Endothelial cell of umbilical vein (primary cell): Measurements from ENCODE around the gene C8A. TPM values are rescaled to one million over a fixed set of nuclear protein-coding genes. Genes with fewer than 3 reads are reported as not detected.

Experiments
- BruUV-seq: library from RNA; stranded (reverse); fragments of 400-500 nt; replicated peaks from 2 replicates; lab custom pipeline; 2021; lab: Mats Ljungman, UMichigan
- CTCF ChIA-PET: fragments of 300-600, 350-600 bp; sonication (Branson Sonifier 250); formaldehyde crosslinking; loops from one replicate; lab custom pipeline; 2021; ENCODE audit warnings: antibody characterized with exemption, inconsistent platforms; lab: Charles Lee
- POLR2A ChIA-PET: fragments of 300-600, 350-600 bp; sonication (Branson Sonifier 250); formaldehyde crosslinking; loops from one replicate; lab custom pipeline; 2021; ENCODE audit warnings: antibody characterized with exemption, inconsistent platforms; lab: Charles Lee
- DNase-seq: peaks from one replicate; pipeline ENCODE4 v3.0.0-alpha.2; 2011; ENCODE audit warnings: low read depth, low spot score
- FAIRE-seq: peaks from 2 replicates; lab custom pipeline; 2011; peaks lifted over from hg19 to GRCh38; lab: Jason Lieb, UNC
- H2AFZ ChIP-seq: 2 replicates; pipeline ENCODE4 v1.6.0; 2012; ENCODE audit warnings: low read depth, low read length, control low read depth, inconsistent platforms
- H3K27ac ChIP-seq: 2 replicates; pipeline ENCODE4 v1.5.1; 2011; ENCODE audit warnings: low read depth, mild to moderate bottlenecking, control low read depth, low read length, moderate library complexity; ENCODE audit not compliant: insufficient read depth
- H3K27me3 ChIP-seq, 2 experiments: 2 replicates each; pipeline versions ENCODE4 v1.6.0 to v1.6.1; 2011; ENCODE audit warnings: low read length in 2 of 2, mixed read lengths in 1 of 2; ENCODE audit not compliant: control insufficient read depth in 2 of 2, insufficient read depth in 2 of 2
- H3K36me3 ChIP-seq, 2 experiments: 2 replicates in 1 of 2; 3 replicates in 1 of 2; pipeline ENCODE4 v1.5.1; 2011; ENCODE audit warnings: low read length in 2 of 2, mild to moderate bottlenecking in 1 of 2, moderate library complexity in 1 of 2; ENCODE audit not compliant: control insufficient read depth in 2 of 2, insufficient read depth in 2 of 2; ENCODE audit errors: extremely low read depth in 1 of 2
- H3K4me1 ChIP-seq: 3 replicates; pipeline ENCODE4 v1.5.1; 2011; ENCODE audit warnings: mild to moderate bottlenecking, low read length; ENCODE audit not compliant: control insufficient read depth, insufficient read depth; ENCODE audit errors: extremely low read depth
- H3K4me2 ChIP-seq: 2 replicates; pipeline ENCODE4 v1.6.1; 2011; ENCODE audit warnings: low read length, control low read depth, mixed read lengths; ENCODE audit not compliant: insufficient read depth
- H3K4me3 ChIP-seq, 3 experiments: fragments of 200-600 bp in 1 of 3; sonication (generic), shearing (Covaris generic) in 1 of 3; replicated peaks in 1 of 3; 2 replicates each; pipeline ENCODE4 v1.5.1; 2011 to 2016; ENCODE audit warnings: control low read depth in 3 of 3, low read length in 3 of 3, mild to moderate bottlenecking in 2 of 3, inconsistent platforms in 1 of 3, low read depth in 1 of 3, moderate library complexity in 1 of 3; ENCODE audit not compliant: insufficient read depth in 1 of 3
- H3K79me2 ChIP-seq: 2 replicates; pipeline ENCODE4 v1.6.0; 2012; ENCODE audit warnings: low read length, inconsistent platforms; ENCODE audit not compliant: control insufficient read depth, insufficient read depth
- H3K9ac ChIP-seq: replicated peaks from 2 replicates; pipeline ENCODE3; 2011; ENCODE audit warnings: low read length, control low read depth; ENCODE audit not compliant: insufficient read depth; ENCODE audit errors: extremely low read depth
- H3K9me1 ChIP-seq: replicated peaks from 3 replicates; pipeline ENCODE4 v1.6.0; 2011; ENCODE audit warnings: mild to moderate bottlenecking, low read length; ENCODE audit not compliant: control insufficient read depth, insufficient read depth; ENCODE audit errors: extremely low read depth
- H3K9me3 ChIP-seq: replicated peaks from 2 replicates; pipeline ENCODE4 v1.5.1; 2012; ENCODE audit warnings: low read length, inconsistent platforms; ENCODE audit not compliant: control insufficient read depth, insufficient read depth
- H4K20me1 ChIP-seq: replicated peaks from 2 replicates; pipeline ENCODE3; 2011; ENCODE audit warnings: mild to moderate bottlenecking, low read length; ENCODE audit not compliant: control insufficient read depth, insufficient read depth; ENCODE audit errors: extremely low read depth
- EZH2 ChIP-seq: IDR thresholded peaks from 2 replicates; pipeline ENCODE4 v1.6.1; 2012; ENCODE audit warnings: borderline replicate concordance, low read depth, mild to moderate bottlenecking, moderate library complexity, low read length, inconsistent platforms; ENCODE audit not compliant: severe bottlenecking
- FOS ChIP-seq: IDR thresholded peaks from 2 replicates; pipeline ENCODE4 v1.6.1; 2011; ENCODE audit warnings: mild to moderate bottlenecking, low read length, moderate library complexity, borderline replicate concordance; ENCODE audit not compliant: insufficient read depth
- GATA2 ChIP-seq: IDR thresholded peaks from 2 replicates; pipeline ENCODE4 v1.7.0; 2011; ENCODE audit warnings: low read depth, mild to moderate bottlenecking, moderate library complexity, mixed read lengths, low read length; ENCODE audit not compliant: insufficient read length, insufficient read depth
- JUN ChIP-seq: IDR thresholded peaks from 2 replicates; pipeline ENCODE4 v1.6.1; 2011; ENCODE audit warnings: borderline replicate concordance, low read depth; ENCODE audit not compliant: insufficient read length, insufficient read depth
- MYC ChIP-seq: IDR thresholded peaks from one replicate; pipeline ENCODE4 v1.6.1; 2011; ENCODE audit warnings: mild to moderate bottlenecking, low read depth, low read length
- POLR2A ChIP-seq: IDR thresholded peaks from 2 replicates; pipeline ENCODE4 v1.6.1; 2012; ENCODE audit warnings: low read depth, mild to moderate bottlenecking, control low read depth, low read length
- POLR2AphosphoS5 ChIP-seq: IDR thresholded peaks from 2 replicates; pipeline ENCODE4 v1.6.1; 2012; ENCODE audit warnings: low read depth, mild to moderate bottlenecking, control low read depth, low read length, moderate library complexity; ENCODE audit not compliant: insufficient read depth
- dilution Hi-C: fragments of 300-500 bp; cut with MboI; formaldehyde crosslinking; loops from one replicate; pipeline ENCODE4 v1.15.0; 2019; ENCODE audit warnings: low sequenced_read_pairs; ENCODE audit not compliant: extremely low pct_ligation_motif_present
- intact Hi-C: fragments of 100-400 bp; cut with micrococcal nuclease; formaldehyde crosslinking; loops from one replicate; pipeline ENCODE4 v1.10.0; 2022
- polyA plus RNA-seq, 4 experiments: library from polyadenylated mRNA; depleted of rRNA in 3 of 4; stranded (reverse) in 3 of 4; unstranded in 1 of 4; fragments of >200 nt; gene quantifications; 2 replicates each; pipeline versions ENCODE4 v1.2.1 to v1.2.3, GENCODE V29; 2011 to 2012; ENCODE audit warnings: missing spikeins in 1 of 4
- total RNA-seq: library from RNA; stranded (reverse); gene quantifications from 2 replicates; pipeline ENCODE4 v1.2.3, GENCODE V29; 2021
- TF ChIP-seq, protein P1 (sequence below): IDR thresholded peaks from 2 replicates; pipeline ENCODE4 v1.6.1; 2011; ENCODE audit not compliant: insufficient read depth, insufficient read length
- TF ChIP-seq, protein P2 (sequence below), 2 donors: IDR thresholded peaks; 1 replicate in 1 of 2; 2 replicates in 1 of 2; pipeline ENCODE4 v1.5.1; 2011; ENCODE audit warnings: low read length in 2 of 2, mild to moderate bottlenecking in 2 of 2, moderate library complexity in 2 of 2, control low read depth in 1 of 2, inconsistent platforms in 1 of 2, low read depth in 1 of 2; ENCODE audit not compliant: insufficient read depth in 1 of 2; ENCODE audit errors: extremely low read depth in 1 of 2

The C8A gene
- total and polyA plus RNA-seq, 2 donors (not counting 3 experiments of a cell fraction or from before 2014, with no cell fraction given), result not detected

DNA sequence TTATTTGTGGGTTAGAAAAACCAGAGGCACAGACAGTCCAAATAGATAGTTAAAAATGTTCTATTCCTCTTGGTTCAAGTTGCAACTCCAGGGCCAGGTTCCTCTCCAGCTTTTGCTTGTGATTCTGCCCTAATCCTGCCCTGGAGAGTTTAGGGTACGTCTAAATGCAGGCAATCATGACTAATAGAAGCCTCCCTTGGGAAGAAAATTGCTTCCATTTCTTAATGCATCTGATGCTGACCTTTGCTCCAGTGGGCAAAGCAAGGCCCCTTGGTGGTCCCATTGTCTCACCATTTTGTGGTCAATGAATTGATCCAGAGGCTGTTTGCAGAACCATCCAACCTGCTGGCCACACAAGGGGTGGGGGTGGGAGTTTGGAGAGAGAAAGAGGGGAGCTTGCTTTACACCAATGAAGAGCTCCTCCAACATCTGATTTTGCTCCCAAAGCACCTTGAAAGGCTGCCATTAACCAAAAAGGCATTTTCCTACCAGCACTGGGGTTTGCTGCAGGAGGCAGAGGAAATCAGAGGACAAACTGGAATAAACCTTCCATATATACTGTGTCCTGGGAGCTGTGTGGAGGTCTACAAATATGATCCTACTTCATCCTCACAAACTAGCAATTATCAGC is 79.9 kb downstream of the C8A start:
- BruUV-seq, result no TSS peak
- no peaks in the 10 kb centered on the region for H3K36me3 ChIP-seq
- H3K79me2 ChIP-seq, result no peaks in the 10 kb centered on the region
- ChIA-PET POLR2A (no interaction called here), CTCF (interaction anchor here (0.6 to 1.2 kb wide), 2 partner anchors 13 to 609 kb away, joined by 3 read pairs; no protein-coding TSS in a partner anchor)
- no peak for FAIRE-seq
- no peak overlapping the region for H3K27ac ChIP-seq
- TF ChIP-seq POLR2AphosphoS5 (no peak), JUN (no peak), GATA2 (no peak), FOS (no peak), EZH2 (no peak), MYC (no peak), POLR2A (no peak)
- TF ChIP-seq, protein P1, sequence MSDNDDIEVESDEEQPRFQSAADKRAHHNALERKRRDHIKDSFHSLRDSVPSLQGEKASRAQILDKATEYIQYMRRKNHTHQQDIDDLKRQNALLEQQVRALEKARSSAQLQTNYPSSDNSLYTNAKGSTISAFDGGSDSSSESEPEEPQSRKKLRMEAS, result no peak
- TF ChIP-seq, protein P2, sequence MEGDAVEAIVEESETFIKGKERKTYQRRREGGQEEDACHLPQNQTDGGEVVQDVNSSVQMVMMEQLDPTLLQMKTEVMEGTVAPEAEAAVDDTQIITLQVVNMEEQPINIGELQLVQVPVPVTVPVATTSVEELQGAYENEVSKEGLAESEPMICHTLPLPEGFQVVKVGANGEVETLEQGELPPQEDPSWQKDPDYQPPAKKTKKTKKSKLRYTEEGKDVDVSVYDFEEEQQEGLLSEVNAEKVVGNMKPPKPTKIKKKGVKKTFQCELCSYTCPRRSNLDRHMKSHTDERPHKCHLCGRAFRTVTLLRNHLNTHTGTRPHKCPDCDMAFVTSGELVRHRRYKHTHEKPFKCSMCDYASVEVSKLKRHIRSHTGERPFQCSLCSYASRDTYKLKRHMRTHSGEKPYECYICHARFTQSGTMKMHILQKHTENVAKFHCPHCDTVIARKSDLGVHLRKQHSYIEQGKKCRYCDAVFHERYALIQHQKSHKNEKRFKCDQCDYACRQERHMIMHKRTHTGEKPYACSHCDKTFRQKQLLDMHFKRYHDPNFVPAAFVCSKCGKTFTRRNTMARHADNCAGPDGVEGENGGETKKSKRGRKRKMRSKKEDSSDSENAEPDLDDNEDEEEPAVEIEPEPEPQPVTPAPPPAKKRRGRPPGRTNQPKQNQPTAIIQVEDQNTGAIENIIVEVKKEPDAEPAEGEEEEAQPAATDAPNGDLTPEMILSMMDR (IDR thresholded peaks at IDR 0.05; ENCODE audit: extremely low read depth in 1 of 2, insufficient read depth in 1 of 2, low read depth in 1 of 2, low read length in 2 of 2), result no peak
- H2AFZ ChIP-seq, result no peak overlapping the region
- no peaks in the 10 kb centered on the region for H3K4me1 ChIP-seq
- DNase-seq, result no peak
- no peak overlapping the region for H3K9ac ChIP-seq
- no peaks in the 10 kb centered on the region for H3K27me3 ChIP-seq
- H3K9me3 ChIP-seq, result no peaks in the 10 kb centered on the region
- dilution Hi-C loops (no loop called here), intact Hi-C loops (no loop called here)
- H3K4me2 ChIP-seq, result no peak overlapping the region
- H3K9me1 ChIP-seq, result no peaks in the 10 kb centered on the region
- no peaks in the 10 kb centered on the region for H4K20me1 ChIP-seq
- H3K4me3 ChIP-seq, result no peak overlapping the region
